Measurements from ENCODE around the gene TLE1.

The TLE1 gene

DNA sequence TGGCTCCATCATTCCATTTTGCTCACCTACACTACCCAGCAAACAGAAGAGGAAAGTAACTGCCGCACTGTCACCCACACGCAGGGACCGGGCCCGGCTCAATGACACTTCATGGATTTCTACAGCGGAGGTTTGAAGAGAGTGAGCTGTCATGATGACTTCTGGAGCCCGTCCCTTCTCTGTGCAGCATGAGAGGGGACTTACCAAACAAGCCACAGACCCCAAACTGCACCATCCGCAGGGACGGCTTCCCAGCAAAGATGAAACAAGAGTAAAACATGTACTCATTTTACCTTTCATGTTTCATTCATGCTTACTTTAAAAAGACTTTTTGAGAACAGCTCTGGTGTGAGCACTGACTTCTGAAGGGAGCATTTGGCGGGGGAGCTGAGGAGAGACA lies 99.5 kb downstream of the TLE1 start:
- Histone ChIP-seq H3K9me3 (ENCODE audit: insufficient read depth, low read length) (no peaks in the 10 kb centered on the region), H3K27ac (ENCODE audit: low read length) (no peak overlapping the region)

DNA sequence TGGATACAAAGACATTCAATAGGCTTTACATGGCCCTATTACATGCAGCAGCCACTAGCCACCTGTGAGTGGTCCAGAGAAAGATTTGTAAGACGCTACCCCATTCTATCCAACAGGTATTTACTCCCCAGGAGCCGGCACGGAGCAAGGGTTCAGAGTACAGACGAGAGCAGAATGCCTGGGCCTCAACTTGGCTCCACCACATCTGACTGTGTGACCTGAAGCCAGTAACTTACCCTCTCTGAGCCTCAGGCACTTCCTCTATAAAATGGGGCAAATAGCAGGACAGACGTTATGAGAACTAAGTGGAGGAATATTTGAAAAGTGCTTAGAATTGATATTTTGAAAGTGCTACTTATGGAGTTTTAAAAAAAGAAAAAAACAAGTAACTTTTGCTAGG lies 100.0 kb downstream of the TLE1 start:
- Histone ChIP-seq H3K4me2 (ENCODE audit: low read length) (no peak overlapping the region), H3K9ac (ENCODE audit: low read length) (no peak overlapping the region), H3K4me3 (ENCODE audit: low read length) (no peak overlapping the region), H4K20me1 (ENCODE audit: insufficient read depth, low read length) (no peaks in the 10 kb centered on the region), H3K36me3 (replicated peaks; ENCODE audit: low read depth, low read length) (no peaks in the 10 kb centered on the region), H3K4me1 (ENCODE audit: low read length) (peaks cover 9% of the 10 kb centered on the region), H3K27me3 (ENCODE audit: low read depth, low read length) (no peaks in the 10 kb centered on the region), H3K79me2 (ENCODE audit: low read length) (no peaks in the 10 kb centered on the region), H3K9me3 (ENCODE audit: insufficient read depth, low read length) (no peaks in the 10 kb centered on the region), H3K27ac (ENCODE audit: low read length) (no peak overlapping the region), H2AFZ (ENCODE audit: low read depth, low read length) (no peak overlapping the region)
- TF ChIP-seq EZH2phosphoT487 (IDR thresholded peaks at IDR 0.05; ENCODE audit: low read depth): no peak
- TF ChIP-seq, protein P1, sequence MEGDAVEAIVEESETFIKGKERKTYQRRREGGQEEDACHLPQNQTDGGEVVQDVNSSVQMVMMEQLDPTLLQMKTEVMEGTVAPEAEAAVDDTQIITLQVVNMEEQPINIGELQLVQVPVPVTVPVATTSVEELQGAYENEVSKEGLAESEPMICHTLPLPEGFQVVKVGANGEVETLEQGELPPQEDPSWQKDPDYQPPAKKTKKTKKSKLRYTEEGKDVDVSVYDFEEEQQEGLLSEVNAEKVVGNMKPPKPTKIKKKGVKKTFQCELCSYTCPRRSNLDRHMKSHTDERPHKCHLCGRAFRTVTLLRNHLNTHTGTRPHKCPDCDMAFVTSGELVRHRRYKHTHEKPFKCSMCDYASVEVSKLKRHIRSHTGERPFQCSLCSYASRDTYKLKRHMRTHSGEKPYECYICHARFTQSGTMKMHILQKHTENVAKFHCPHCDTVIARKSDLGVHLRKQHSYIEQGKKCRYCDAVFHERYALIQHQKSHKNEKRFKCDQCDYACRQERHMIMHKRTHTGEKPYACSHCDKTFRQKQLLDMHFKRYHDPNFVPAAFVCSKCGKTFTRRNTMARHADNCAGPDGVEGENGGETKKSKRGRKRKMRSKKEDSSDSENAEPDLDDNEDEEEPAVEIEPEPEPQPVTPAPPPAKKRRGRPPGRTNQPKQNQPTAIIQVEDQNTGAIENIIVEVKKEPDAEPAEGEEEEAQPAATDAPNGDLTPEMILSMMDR (IDR thresholded peaks at IDR 0.05; ENCODE audit: low read depth, low read length): no peak

More for the DNA sequence above, 99.5 kb downstream of the TLE1 start:
- no peak overlapping the region for H3K4me2 ChIP-seq (ENCODE audit: low read length)
- no peaks in the 10 kb centered on the region for H4K20me1 ChIP-seq (ENCODE audit: insufficient read depth, low read length)
- H2AFZ ChIP-seq (ENCODE audit: low read depth, low read length): no peak overlapping the region
- no peaks in the 10 kb centered on the region for H3K27me3 ChIP-seq (ENCODE audit: low read depth, low read length)
- no peaks in the 10 kb centered on the region for H3K36me3 ChIP-seq (replicated peaks; ENCODE audit: low read depth, low read length)
- H3K4me1 ChIP-seq (ENCODE audit: low read length): peaks cover 13% of the 10 kb centered on the region
- H3K79me2 ChIP-seq (ENCODE audit: low read length): no peaks in the 10 kb centered on the region
- no peak overlapping the region for H3K9ac ChIP-seq (ENCODE audit: low read length)
- TF ChIP-seq EZH2phosphoT487 (IDR thresholded peaks at IDR 0.05; ENCODE audit: low read depth): no peak
- TF ChIP-seq, protein P1 (IDR thresholded peaks at IDR 0.05; ENCODE audit: low read depth, low read length): no peak
- no peak overlapping the region for H3K4me3 ChIP-seq (ENCODE audit: low read length)

DNA sequence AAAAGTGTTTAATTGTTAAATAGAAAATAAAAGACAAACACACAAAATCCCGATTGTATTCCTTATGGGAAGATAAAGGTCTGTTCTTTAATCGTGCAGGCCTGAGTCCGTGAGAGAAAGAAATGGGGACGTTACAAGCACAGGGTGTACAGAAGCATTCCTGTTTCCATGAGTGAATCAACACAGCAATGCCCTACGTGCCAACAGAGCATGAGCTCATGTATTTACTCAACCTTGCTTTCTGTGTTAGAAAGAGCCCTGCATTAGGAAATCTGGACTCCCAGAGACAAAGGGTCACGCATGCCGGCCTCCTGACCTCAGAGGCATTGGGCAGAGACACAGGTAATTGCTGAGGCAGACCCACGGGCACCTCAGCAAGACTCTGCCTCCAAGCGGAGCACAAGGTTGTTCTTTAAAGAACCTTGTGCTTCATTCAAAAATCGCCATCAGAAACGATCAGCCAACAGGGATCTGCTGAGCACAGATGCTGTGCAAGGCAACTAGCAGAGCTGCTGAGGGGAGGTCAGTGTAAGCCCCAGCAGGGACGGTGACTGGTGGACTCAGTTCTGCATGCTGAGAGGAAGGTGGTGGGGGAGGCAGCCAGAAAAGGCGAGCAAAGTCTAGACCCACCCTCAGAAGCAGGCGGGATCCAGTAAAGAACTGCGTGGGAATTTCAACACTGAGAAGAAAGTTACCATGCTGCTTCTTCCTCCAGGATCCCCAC lies 101.0 kb downstream of the TLE1 start:
- no peak overlapping the region for H3K4me3 ChIP-seq (ENCODE audit: low read length)
- peaks cover 8% of the 10 kb centered on the region for H3K4me1 ChIP-seq (ENCODE audit: low read length)
- H2AFZ ChIP-seq (ENCODE audit: low read depth, low read length): no peak overlapping the region

DNA sequence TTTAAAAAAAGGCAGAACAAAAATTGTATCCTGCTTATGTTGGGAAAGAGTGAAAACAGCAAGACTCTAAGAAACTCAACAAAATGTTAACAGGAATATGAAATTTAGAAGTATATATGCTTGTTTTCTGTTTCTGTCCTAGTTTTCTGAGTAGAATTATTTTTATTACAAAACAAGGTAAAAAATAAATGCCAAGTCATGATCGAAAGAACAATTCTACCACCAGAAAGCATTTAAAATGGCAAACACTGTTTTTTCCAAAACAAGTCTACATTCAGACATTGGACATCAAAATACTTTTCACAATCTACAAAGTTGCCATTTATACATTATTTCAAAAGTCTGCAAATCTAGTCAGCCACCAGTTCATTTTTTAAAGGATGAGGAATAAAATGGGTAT lies 102.6 kb downstream of the TLE1 start:
- Histone ChIP-seq H3K9me3 (ENCODE audit: insufficient read depth, low read length) (no peaks in the 10 kb centered on the region), H3K4me3 (ENCODE audit: low read length) (no peak overlapping the region), H3K27ac (ENCODE audit: low read length) (no peak overlapping the region), H2AFZ (ENCODE audit: low read depth, low read length) (no peak overlapping the region), H3K79me2 (ENCODE audit: low read length) (no peaks in the 10 kb centered on the region), H3K9ac (ENCODE audit: low read length) (no peak overlapping the region), H3K27me3 (ENCODE audit: low read depth, low read length) (no peaks in the 10 kb centered on the region), H3K4me2 (ENCODE audit: low read length) (no peak overlapping the region), H3K36me3 (replicated peaks; ENCODE audit: low read depth, low read length) (no peaks in the 10 kb centered on the region), H3K4me1 (ENCODE audit: low read length) (peaks cover 10% of the 10 kb centered on the region), H4K20me1 (ENCODE audit: insufficient read depth, low read length) (no peaks in the 10 kb centered on the region)
- TF ChIP-seq EZH2phosphoT487 (IDR thresholded peaks at IDR 0.05; ENCODE audit: low read depth): no peak
- TF ChIP-seq, protein P1 (IDR thresholded peaks at IDR 0.05; ENCODE audit: low read depth, low read length): no peak

More for the DNA sequence above, 101.0 kb downstream of the TLE1 start:
- H4K20me1 ChIP-seq (ENCODE audit: insufficient read depth, low read length): no peaks in the 10 kb centered on the region
- no peaks in the 10 kb centered on the region for H3K79me2 ChIP-seq (ENCODE audit: low read length)
- no peaks in the 10 kb centered on the region for H3K9me3 ChIP-seq (ENCODE audit: insufficient read depth, low read length)
- H3K36me3 ChIP-seq (replicated peaks; ENCODE audit: low read depth, low read length): no peaks in the 10 kb centered on the region
- TF ChIP-seq EZH2phosphoT487 (IDR thresholded peaks at IDR 0.05; ENCODE audit: low read depth): no peak
- TF ChIP-seq, protein P1 (IDR thresholded peaks at IDR 0.05; ENCODE audit: low read depth, low read length): no peak
- H3K27ac ChIP-seq (ENCODE audit: low read length): no peak overlapping the region
- H3K9ac ChIP-seq (ENCODE audit: low read length): no peak overlapping the region
- H3K4me2 ChIP-seq (ENCODE audit: low read length): no peak overlapping the region
- no peaks in the 10 kb centered on the region for H3K27me3 ChIP-seq (ENCODE audit: low read depth, low read length)
